UCSD-AML1 (cell line): ENCODE measurements around the gene NMBR.
"Not testable (repeated sequence)": the region's sequence is repeated elsewhere in the genome, so short reads cannot be mapped to it uniquely, and the experiment has no call there.

Experiments used
- DNase-seq: peaks from one replicate; lab custom pipeline; 2025; ENCODE audit not compliant: unreplicated experiment; lab: John Stamatoyannopoulos, UW

NMBR gene

GRCh38 chr6:142062861-142063260 is 84.1 kb downstream of the NMBR start:
- not testable (repeated sequence) for DNase-seq

- no peak for DNase-seq
Measured at GRCh38 chr6:142058551-142059290, 88.2 kb downstream of the NMBR start.

DNA sequence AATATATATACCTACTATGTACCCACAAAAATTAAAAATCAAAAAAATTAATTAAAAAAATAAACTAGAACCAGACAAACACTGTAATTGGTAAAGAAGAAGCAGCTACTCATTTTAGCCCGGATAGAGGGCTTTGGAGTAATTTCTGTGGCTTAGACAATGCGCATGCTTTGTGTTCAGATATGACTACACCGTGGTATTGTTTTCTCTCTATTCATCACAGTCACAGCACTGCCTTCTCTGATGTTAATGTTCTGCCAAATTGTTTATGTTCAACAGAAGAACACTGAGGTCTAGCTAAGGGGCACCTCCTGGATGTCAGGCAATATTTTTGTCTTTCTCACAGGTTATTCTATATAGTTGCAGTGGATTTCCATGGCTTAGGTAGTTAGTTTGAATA is 91.7 kb downstream of the NMBR start:
- no peak for DNase-seq

DNA sequence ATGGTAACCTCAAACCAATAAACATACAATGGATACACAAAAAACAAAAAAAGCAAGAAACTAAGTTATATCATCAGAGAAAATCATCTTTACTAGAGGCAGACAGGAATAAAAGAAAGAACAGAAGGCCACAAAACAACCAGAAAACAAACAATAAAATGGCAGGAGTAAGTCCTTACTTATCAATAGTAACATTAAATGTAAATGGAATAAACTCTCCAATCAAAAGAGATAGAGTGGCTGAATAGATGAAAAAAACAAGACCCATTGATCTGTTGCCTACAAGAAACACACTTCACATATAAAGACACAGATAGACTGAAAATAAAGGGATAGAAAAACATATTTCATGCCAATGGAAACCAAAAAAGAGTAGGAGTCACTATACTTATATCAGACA is 95.5 kb downstream of the NMBR start:
- DNase-seq, result no peak

- DNase-seq, result no peak
Measured at GRCh38 chr6:142048593-142048980, 98.3 kb downstream of the NMBR start.

- no peak for DNase-seq
Measured at GRCh38 chr6:142047934-142048592, 98.9 kb downstream of the NMBR start.

GRCh38 chr6:142045380-142046278 is 101.3 kb downstream of the NMBR start:
- DNase-seq, result no peak

DNA sequence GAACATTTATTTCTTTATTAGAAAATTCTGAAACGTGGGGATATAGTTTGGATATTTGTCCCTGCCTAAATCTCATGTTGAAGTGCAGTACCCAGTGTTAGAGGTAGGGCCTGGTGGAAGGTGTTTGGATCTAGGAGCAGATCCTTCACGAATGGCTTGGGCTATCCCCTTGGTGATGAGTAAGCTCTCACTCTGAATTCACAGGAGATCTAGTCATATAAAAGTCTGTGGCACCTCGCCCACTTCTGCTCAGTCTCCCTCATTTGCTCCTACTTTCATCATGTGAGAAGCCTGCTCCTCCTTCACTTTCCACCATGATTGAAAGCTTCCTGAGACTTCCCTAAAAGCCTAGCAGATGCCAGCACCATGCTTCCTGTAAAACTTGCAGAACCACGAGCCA is 111.0 kb downstream of the NMBR start:
- DNase-seq, result no peak

DNA sequence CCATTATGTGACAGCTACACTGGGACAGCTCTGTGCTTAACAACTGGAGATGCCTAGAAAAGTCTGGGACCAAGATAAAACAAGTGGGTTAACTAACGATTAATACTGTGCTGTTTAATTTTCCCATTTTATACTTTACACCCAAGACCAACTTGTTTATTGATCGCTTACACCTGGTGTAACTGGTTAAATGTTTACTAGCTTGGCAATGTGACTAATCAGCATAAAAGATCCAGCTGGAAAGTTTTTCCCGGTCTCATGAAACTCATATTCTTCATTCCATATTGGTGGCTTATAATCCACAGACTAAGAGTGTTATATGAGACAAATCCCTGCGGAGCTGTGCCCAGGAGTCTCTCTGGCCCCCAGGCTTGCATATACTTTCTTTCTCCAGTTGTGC is 115.9 kb downstream of the NMBR start:
- DNase-seq, result no peak

DNA sequence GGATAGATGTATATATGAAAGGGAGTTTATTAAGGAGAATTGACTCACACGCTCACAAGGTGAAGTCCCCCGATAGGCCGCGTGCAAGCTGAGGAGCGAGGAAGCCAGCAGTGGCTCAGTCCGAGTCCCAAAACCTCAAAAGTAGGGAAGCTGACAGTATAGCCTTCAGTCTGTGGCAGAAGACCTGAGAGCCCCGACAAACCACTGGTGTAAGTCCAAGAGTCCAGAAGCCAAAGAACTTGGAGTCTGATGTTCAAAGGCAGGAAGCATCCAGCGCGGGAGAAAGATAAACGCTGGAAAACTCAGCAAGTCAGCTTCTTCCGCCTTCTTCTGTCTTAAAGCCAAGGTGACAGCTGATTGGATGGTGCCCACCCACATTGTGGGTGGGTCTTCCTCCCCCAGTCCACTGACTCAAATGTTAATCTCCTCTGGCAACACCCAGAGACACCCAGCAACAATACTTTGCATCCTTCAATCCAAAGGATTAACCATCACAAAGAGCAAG is 116.8 kb downstream of the NMBR start:
- no peak for DNase-seq

- no peak for DNase-seq
Measured at GRCh38 chr6:142028527-142028926, 118.4 kb downstream of the NMBR start.

DNA sequence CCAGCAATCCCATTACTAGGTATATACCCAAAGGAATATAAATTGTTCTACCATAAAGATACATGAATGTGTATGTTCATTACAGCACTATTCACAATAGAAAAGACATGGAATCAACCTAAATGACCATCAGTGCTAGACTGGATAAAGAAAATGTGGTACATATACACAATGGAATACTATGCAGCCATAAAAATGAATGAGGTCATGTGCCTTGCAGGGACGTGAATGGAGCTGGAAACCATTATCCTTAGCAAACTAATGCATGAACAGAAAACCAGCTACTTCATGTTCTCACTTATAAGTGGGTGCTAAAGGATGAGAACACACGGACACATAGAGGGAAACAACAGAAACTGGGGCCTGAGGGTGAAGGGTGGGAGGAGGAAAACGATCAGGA is 119.1 kb downstream of the NMBR start:
- not testable (repeated sequence) for DNase-seq

DNA sequence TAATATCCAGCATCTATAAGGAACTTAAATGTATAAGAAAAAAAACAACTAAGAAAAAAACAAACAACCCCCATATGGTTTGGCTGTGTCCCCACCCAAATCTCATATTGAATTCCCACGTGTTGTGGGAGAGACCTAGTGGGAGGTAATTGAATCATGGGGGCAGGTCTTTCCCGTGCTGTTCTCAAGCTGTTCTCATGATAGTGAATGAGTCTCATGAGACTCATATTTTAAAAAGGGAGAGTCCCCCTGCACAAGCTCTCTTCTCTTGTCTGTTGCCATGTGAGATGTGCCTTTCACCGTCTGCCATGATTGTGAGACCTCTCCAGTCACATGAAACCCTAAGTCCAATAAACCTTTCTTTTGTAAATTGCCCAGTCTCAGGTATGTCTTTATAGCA is 119.8 kb downstream of the NMBR start:
- DNase-seq, result no peak

DNA sequence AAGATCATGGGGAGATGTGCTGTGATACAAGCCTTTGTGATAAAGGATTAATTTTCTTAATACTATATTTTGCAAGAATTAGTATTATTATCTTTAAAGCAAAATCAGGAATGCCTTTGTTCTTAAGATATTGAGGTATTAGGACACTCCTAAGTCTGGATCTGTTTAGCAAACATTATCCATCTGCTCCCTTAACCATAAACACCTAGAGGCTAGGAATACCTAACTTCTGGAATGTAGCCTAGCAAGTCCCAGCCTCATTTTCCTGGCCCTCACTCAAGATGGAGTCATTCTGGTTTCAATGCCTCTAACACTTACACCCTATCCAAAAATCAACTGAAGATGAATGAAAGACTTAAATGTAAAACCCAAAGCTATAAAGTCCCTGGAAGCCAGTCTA is 120.5 kb downstream of the NMBR start:
- no peak for DNase-seq
